Activated gamma-delta T cell treated with anti-CD3 and anti-CD28 coated beads, Interleukin-2, amount 50 U/mL, for 16 hours (primary cell): ENCODE data around the gene SPIRE1.
"Not testable (repeated sequence)": the region's sequence is repeated elsewhere in the genome, so short reads cannot be mapped to it uniquely, and the experiment has no call there.

Experiments
- DNase-seq: peaks from one replicate; pipeline ENCODE4 v3.0.0-alpha.2; 2020; ENCODE audit warnings: low read depth

SPIRE1 gene

DNA sequence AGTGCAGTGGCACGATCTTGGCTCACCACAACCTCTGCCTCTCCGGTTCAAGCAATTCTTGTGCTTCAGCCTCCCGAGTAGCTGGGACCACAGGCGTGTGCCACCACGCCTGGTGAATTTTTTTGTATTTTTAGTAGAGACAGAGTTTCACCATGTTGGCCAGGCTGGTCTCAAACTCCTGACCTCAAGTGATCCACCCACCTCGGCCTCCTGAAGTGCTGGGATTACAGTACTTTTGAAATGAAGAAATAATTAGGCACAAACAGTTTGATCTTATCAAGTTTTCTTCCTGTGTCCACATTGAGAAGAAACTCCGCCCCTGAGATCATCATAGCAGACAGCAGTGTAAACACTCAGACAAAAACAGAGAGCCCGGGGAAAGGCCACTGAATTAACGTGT, 247.2 kb downstream of the SPIRE1 start:
- not testable (repeated sequence) for DNase-seq

DNA sequence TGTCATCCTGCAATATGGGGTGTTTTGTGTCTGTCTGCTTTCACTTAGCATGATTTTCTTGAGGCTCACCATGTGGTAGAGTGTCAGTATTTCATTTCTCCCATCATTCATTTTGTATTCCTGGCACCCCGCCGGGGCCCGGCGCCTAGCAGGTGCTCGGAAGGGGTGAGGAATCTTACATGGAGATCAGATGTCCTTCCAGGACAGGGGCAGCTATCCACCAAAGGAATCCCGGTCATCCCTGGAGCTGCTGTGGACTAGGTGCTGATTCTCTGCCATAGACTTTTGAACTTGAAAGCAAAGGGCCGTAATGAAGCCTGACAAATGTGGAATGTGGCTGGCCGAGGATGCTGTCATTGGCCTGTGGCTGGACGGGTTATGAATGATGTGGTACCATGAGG, 247.8 kb downstream of the SPIRE1 start:
- no peak for DNase-seq

DNA sequence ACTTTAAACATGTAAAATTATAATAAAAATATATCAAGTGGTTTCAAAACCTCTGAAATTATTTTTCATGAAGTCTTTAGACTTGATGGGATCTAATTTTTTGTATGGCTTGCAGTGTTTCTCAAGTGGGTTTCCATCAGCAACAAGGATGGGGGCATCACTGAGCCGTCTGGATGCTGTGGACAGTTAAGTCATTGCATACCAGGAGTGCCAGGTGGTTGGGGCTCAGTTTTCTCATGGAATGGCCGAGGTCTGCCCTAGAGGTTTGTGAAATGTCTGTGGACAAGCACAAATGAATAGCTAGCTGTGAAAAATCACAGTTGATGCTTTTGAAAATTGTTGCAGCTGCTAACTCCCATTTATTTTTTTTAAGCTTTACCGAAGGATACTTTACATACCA, 248.4 kb downstream of the SPIRE1 start:
- DNase-seq = no peak

DNA sequence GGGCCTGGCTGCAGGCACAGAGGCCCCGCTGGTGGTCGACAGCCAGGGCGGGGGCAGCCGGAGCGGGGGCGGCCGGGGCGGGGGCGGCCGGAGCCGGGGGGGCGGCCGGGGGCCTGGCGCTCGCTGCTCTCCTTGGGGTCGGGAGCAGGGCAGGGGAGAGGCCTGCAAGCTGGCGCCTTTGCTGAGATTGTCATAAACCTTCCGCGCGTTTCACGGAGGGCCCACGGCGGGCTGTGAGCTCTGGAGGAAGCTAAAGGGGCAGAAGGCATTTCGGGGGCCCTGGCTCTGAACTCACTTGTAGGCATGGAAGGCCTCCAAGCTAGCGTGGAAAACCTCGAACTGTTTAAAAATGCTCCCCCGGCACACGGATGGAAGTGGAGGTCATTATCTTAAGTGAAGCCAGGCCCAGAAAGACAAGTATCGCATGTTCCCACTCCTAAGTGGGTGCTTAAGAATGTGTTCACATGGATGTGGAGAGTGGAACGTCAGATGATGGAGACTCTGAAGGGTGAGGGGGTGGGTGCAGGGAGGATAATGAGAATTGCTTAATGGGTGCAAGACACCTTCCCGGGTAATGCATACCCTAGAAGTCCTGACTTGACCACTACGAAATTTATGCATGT, 249.5 kb downstream of the SPIRE1 start:
- no peak for DNase-seq

DNA sequence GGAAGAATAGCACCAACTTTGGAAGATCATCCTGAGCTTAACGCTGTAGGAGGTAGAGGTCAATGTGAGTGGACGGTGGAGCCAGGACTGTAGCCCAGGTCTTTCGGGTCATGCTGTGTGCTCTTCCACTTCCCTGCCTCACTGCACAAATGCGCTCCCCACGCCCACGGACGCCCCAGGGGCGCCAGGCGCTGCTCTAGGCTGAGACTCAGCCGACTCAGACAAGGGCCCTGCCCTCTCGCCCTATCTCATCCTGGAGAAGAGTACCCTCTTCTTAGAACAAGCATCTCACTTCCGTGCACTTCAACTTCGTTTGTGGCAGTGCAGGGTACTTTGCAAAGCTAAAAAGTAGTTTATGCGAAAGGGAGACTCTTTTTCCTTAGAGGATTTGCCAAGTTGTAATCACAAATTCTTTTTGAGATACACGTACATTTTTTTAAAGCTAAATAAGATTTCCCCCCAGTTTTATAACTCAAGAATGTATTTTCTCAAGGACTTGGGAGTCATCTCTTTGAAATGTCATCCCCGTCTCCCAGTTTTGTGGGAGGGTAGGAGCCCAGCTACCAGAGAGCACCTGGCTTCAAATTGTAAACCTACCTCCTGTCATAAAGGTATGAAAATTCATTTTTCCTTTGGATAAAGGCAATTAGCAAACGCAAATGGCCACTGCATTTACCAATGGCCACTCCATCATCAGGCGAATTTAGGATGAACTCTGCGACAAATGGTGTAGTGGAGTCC, 251.4 kb downstream of the SPIRE1 start:
- no peak for DNase-seq

DNA sequence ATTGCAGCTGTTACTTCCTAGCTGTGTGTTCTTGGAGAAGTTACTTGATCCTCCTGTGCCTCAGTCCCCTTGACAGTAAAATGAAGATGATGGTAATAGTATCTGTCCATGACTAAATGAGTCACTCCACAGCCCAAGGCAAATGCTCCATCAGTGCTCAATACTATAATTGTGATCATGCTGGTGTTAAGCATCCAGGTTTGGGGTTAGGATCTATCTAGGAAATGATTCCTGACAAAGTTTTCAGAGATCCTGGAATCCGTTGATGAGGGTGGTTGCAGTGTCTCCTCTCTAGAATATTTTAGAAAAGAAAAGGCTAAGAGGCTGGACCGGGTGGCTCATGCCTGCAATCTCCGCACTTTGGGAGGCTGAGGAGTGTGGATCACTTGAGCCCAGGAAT, 252.8 kb downstream of the SPIRE1 start:
- no peak for DNase-seq

DNA sequence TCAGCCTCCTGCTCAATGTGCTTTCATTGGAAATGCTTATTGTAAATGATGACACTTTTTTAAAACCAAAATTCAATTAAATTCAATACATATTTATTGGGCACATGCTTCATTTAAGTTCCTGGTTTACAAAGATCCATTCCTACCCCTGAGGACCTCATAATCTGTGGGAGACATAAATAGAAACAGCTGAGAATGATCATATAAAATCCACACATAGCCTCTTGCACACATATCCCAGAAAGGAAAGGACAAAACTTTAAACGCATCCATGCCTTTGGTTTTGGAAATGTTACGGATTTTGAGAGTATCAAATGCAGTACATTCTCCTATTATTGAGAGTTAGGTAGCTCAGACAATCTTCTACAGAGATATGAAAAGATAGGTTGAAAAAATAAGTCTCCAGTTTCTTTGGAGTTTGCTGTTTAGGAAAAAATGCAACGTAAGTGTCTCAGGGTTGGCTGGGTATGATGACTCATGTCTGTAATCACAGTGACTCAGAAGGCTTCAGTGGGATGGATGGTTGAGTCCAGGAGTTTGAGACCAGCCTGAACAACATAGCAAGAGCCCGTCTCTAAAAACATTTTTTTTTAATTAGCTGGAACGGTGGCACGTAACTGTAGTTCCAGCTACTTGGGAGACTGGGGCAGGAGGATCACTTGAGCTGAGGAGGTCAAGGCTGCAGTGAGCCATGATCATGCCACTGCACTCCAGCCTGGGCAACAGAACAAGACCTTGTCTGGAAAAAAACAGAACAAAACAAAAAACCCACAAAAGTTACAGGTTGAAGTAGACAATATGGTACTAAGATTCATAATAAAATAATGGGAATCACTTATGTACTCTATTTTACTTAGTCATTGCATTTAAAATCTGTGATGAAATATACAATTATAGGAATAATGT, 254.1 kb downstream of the SPIRE1 start:
- no peak for DNase-seq

DNA sequence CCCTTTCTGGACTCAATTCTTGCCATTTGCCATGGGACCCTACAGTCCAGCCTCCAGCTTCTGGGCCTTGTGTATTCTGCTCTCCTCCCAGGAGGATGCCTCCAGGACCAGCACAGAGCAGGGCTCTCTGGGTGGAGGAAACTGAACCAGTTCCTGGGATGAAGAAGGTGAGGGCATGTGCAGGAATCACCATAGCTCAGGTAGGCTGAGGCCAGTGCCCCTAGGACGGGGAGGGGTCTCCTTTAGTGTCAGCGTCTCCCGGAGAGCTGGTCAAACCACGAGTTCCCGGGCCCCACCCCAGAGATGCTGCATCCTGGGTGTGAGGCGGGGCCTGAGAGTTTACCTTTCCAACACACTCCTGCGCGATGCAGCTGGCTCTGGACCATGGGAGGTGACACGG, 256.0 kb downstream of the SPIRE1 start:
- no peak for DNase-seq

DNA sequence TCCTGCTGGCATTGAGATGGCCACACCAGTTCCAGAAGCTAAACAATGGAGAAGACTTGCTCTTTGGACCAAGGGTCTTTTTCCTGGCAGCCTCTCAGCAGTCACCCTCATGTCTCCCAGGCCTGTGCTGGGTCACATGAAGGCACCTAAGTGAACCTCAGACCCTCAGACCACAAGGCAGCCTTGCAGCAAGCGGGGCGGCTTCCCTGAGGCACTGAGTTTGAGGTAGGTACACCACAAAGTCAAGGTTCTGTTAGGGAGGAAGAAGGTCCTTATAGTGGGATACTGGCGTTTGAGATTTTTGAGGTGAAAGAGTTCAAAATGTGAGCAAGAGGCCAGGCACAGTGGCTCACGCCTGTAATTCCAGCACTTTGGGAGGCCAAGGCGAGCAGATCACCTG, 258.7 kb downstream of the SPIRE1 start:
- DNase-seq = no peak

DNA sequence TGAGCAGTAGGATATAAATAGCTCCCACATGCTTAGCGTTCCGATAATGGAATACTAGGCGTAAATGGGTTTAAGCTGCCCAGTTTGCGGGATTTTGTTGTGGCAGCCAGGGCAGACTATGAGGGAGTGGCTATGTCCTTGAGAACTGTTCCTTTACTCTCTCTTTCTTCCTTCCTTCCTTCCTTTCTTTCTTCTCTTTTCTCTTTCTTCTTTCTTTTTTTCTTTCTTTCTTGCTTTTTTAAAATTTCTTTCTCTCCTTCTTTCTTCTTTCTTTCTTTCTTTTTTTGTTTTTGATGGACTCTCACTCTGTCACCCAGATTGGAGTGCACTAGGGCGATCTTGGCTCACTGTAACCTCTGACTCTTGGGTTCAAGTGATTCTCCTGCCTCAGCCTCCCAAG, 259.3 kb downstream of the SPIRE1 start:
- DNase-seq = no peak

DNA sequence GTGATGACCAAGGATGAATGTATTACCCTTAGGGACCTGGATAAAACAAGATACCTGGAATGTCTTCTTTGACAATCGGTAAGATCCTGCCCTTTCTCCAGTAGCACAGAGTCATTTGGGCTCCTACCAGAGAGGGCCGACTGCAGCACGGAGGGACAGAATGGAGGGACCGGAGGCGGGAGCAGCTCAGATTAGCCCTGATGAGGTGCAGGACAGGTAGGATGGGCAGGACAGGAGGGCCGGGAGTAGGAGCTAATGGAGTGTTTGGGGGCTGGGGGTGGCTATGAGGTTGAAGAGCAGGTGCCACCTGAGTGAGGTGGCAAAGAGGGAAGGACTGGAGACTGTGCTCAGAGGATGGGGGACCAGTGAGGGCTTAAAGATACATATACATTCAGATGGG, 260.1 kb downstream of the SPIRE1 start:
- DNase-seq = no peak

DNA sequence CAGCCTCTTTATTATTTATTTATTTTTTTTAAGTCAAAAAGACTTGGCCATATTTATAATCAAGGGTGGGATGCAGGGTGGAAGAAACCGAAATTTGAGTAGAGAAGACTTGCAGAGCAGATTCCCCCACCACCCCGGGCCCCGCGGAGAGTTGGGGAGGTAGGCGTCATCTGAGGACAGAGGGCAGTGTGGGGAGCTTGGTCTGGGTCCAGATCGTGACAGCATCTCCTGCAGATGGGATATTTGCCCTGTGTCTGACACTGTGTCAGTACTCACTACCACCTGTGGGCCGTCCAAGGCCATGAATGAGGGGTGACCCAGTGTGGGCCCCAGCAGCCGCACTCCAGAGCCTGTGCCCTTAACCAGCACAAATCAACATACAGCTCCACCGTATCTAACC, 260.7 kb downstream of the SPIRE1 start:
- no peak for DNase-seq
